Activated naive CD4-positive, alpha-beta T cell treated with Interleukin-2 at 50 U/mL for 16 hours (primary cell): ENCODE measurements around the gene ATP11C.
"Not testable (repeated sequence)": the region's sequence is repeated elsewhere in the genome, so short reads cannot be mapped to it uniquely, and the experiment has no call there.

Experiments used
- DNase-seq: peaks from one replicate; pipeline ENCODE4 v3.0.0-alpha.2; 2020

The ATP11C gene

GRCh38 chrX:139924069-139924695 lies 8.7 kb downstream of the ATP11C start:
- no peak for DNase-seq

- not testable (repeated sequence) for DNase-seq
These were observed 11.7 kb downstream of the ATP11C start for GRCh38 chrX:139921142-139921541.

DNA sequence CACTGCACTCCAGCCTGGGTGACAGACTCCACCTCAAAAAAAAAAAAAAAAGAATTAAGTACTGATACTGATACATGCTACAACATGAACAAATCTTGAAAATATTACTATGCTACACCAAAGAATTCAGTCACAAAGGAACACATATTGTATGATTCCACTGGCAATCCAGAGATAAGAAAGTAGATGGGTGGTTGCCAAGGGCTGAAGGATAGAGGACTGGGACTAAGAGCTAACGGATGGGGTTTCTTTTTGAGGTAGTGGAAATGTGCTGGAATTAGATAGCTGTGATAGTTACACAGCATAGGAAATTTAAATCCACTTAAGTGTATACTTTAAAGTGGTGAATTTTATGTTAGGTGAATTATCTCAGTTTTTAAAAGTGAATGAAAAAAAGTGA lies 12.5 kb downstream of the ATP11C start:
- no peak for DNase-seq

GRCh38 chrX:139914421-139914820 lies 18.4 kb downstream of the ATP11C start:
- no peak for DNase-seq

GRCh38 chrX:139909712-139910111 lies 23.1 kb downstream of the ATP11C start:
- DNase-seq = no peak

DNA sequence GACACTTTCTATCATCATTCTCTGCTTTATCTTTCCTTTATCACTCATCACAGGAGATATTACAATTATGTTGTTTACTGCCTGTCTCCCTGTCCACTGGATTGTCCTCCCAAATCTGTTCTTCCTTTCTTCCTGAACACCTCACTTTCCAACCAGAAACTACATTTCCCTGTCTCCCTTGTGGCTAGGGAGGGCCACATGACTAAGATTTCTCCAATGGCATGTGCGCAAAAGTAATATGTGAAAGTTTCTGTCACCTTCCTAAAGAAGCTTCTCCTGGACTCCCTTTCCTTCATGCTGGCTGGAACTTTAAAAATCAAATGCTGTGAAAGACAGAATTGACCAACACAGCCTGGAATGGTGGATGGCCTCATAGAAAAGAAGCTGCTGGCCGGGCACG lies 25.8 kb downstream of the ATP11C start:
- no peak for DNase-seq

DNA sequence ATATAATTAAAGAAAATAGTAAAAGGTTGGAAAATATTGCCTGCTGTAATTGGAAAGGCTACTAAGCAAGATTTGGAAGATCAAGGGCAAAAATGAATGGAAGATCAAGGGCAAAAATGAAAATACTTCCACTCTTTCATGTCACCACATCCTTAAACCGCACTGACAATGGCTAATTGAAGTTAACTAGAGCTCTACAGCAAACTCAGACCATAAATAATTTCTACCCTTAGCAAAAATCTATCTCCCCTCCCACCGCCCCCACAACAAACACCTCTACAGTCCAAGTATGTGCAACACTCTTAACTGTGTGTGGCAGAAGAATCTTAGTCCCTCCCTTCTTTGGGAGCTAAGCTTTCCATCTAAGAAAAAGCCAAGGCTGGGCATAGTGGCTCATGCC lies 27.1 kb downstream of the ATP11C start:
- DNase-seq = no peak

DNA sequence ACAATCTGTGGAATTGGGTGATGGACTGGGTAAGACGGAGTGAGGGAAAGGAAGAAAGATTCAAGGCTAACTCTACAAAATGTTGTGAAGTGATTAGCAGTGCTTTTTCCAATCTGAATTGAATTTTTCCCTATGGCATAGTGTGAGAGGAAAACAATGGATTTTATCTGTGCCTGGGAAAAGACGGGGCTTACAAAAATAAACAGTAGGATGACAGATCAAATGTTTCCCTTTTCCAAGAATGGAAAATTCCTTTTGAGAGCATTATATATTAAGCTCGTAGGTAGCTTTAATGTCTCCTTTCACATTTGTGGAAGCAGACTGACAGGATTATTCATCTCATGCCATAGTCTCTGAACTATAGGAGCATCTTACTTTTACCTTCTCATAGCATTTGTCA lies 27.8 kb downstream of the ATP11C start:
- no peak for DNase-seq

DNA sequence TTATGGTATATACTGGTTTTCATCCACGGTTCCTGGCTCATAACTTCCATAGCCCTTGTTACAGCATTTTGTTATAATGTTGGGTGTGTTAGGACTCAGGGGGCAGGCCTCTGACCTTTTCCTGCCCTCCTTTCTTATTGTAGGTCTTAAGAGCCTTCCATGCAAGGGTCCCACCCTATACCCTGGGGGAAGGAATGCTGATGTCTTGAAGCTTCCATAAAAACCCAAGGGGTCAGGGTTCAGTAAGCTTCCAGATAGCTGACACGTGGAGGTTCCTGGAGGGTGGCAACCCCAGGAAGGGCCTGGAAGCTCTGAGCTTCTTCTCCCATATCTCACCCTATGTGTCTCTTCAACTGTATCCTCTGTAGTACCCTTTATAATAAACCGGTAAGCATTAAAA lies 29.6 kb downstream of the ATP11C start:
- no peak for DNase-seq

DNA sequence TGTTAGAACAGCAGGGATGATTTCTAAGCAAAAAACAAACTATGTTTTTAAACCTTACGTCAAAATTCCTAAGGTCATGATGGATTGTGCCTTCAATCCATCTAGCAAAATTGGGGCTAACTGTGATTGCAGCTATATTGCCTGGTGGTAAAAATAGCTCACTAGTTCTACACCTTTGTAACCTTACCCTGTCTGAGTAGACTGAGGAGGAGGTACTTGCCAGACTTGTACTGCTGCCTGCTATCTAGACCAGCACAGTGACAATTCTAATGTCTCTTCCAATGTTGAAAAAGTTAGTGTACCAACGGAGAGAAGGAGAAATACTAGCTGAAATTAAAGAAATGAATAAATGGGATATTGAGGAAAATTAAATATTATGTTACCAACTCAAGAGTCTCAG lies 30.3 kb downstream of the ATP11C start:
- no peak for DNase-seq

DNA sequence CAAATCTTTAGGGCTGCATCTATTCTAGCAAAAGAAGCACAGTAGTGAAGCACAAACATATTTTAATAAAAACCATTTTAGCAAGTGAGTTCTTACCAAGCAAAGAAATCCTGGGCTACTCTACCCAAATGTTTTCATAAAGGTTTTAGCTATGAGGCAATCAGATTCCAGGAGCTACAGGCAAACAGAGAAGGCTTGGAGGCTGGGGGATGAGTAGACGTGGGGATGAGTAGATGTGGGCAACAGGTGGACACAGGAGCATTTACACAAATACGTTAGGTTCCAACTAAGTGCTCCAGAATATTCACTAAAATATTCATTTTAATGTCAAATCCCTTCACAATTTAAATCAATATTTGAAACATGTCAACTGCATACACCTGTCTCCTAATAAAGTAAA lies 34.5 kb downstream of the ATP11C start:
- DNase-seq = no peak

DNA sequence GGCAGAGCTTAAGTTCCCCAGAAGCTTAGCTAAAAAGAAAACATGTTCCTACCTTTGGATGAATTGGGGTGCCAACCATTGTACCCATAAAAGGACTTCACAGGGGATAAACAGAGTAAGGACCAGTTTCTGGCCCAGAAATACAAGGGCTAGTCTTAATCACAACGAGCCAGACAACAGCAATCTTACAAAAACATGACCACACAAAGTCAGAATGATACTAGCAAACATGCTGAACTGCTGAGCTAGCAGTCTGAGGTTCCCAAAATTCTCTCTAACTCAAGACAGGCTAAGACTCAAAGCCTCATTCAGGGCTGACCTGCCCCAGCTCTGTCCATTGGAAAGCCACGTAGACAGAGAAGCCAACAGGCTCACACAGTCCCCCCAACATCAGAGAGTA lies 40.3 kb downstream of the ATP11C start:
- no peak for DNase-seq

DNA sequence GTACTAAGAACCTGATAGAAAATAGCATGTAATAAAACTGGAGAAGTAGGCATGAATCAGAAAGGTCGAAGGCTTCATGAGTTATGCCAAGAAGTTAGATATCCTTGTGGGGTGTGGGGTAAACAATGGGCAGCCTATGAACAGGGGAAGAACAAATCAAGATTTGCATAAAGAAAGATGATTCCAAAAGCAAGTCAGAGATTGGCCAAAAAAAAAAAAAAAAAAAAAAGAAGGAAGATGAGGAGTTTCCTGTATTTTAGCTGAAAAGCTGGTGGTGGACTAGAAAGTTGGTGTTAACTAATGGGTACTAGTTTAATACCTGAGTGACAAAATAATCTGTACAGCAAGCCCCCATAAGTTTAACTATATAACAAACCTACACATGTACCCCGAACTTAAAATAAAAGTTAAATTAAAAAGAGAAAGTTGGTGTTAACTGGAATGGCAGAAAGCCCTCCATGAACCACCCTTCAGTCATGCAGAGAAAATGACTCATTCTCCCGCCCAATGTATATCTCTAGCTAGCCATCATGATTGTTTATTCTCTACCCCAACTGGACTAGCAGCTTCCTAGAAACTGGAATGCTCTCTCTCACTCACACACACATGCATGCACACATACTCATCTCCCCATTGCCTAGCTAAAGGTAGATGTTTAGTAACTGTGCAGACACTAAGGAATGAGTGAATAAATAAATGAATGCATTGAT lies 41.7 kb downstream of the ATP11C start:
- DNase-seq = no peak

DNA sequence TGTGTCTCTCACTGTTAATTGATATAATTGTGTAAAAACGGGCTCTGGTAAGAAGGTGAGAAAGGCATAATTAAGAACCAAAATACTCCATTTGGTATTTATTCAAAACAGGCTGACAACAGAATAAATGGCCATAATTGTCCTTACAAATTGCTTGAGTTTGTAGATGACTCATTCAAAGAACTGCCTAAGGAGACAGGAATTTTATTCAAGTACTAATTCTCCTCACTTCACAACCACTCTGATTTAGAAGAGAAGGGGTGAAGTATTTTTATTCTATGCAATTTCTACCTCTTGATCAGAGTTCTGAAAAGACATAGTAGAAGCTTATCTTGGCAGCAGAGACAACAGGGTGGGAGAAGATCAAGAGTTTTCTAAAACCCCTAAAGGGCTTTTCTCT lies 43.1 kb downstream of the ATP11C start:
- no peak for DNase-seq

GRCh38 chrX:139883984-139884383 lies 48.9 kb downstream of the ATP11C start:
- DNase-seq = no peak

GRCh38 chrX:139882299-139882698 lies 50.6 kb downstream of the ATP11C start:
- no peak for DNase-seq

- DNase-seq = no peak
These were observed 51.3 kb downstream of the ATP11C start for GRCh38 chrX:139881572-139881971.

DNA sequence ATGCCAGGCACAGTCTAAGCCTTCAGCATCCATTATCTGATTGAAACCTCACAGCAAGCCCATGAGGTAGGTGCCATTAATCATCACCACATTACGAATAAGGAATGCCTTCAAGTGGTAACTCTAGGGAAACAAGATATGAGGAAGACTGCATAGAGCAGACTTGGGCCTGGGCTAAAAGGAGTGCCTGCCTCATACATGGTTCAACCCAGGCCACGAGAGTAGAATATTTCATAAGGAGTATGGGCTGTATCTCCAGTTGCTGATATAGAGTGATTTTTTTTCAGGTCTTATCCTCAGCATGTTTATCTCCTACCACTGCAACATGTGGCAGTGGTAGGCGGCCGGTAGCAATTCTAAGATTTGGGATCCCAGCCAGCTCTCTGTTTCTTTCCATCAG lies 51.7 kb downstream of the ATP11C start:
- DNase-seq = no peak

DNA sequence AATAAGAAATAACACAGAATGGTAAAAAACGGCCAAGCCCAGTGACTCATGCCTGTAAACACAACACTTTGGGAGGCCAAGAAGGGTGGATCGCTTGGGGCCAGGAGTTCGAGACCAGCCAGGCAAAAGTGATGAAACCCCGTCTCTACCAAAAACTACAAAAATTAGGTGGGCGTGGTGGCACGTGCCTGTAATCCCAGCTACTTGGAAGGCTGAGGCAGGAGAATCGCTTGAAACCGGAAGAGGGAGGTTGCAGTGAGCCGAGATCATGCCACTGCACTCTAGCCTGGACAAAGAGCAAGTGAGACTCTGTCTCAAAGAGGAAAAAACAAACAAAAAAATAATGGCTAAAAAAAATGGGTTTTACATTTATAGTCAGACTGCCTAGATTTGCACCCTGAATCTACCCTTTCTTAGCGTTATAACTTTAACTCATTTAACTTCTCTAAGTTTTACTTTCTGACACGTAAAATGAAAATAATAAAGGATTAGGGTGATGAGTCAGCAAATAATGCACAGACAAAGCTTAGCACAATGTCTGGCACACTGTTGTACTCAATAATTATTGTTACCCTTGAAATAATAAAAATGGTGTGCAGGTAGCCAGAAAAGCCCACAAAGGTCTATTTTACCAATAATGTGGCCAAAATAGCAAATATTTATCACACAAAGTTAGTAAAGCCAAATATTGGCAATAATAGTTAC lies 55.0 kb downstream of the ATP11C start:
- no peak for DNase-seq

DNA sequence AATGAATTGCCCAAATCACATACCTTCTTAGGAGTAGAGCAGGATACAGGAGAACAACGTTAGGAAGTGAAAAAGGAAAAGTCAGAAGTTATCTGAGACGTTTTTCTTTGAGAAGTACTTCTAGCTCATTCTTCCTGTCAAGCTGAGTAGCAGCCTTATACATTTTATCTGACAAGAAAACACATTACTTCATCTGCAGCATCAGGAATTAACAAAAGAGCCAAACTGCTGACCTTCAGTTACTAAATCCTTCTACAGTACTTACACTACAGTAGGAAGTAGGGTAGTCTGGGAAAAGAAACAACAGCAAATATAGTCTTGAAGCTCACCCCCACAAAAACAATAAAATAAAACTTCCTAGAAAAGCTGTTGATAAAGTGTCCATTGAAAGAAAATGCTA lies 57.0 kb downstream of the ATP11C start:
- DNase-seq = no peak

GRCh38 chrX:139869796-139870195 lies 63.1 kb downstream of the ATP11C start:
- DNase-seq = no peak

DNA sequence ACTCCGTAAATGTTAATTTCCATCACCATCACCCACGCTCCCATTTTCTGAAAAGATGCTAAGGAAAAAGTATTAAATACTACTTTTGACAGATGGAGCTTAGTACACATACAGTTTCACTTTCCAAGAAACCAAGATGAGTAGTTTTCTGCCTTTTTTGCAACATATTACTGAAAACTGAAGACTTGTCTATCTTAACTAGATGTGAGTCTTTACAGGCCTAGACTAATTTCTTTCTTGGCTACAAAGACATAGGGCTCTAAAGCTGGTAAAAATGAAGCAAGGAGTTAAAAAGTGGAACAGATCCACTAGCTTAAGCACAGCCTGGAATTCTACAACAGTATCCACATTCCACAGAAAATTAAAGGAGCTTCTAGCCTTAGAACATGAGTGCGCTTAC lies 68.2 kb downstream of the ATP11C start:
- no peak for DNase-seq

GRCh38 chrX:139862208-139862607 lies 70.6 kb downstream of the ATP11C start:
- no peak for DNase-seq

DNA sequence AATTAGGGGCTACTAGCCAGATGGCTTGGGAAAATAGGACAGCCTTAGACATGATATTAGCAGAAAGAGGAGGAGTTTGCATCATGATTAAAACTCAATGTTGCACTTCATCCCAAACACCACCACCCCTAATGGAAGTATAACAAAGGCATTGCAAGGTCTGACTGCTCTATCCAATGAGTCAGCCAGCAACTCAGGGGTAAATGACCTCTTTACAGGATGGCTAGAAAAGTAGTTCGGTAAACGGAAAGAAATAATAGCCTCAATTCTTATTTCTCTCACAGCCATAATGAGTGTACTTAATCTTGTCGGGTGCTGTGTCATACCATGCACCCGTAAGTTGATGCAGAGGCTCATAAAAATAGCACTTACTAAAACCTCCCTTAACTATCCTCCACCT lies 76.0 kb downstream of the ATP11C start:
- not testable (repeated sequence) for DNase-seq
